ENCODE measurements around the gene MRLN. TPM values are rescaled to one million over a fixed set of nuclear protein-coding genes. Genes with fewer than 3 reads are reported as not detected.
"Not testable (repeated sequence)": the region's sequence is repeated elsewhere in the genome, so short reads cannot be mapped to it uniquely, and the experiment has no call there.

The MRLN gene
- total RNA-seq, 4 donors from 2014 or later: not detected

DNA sequence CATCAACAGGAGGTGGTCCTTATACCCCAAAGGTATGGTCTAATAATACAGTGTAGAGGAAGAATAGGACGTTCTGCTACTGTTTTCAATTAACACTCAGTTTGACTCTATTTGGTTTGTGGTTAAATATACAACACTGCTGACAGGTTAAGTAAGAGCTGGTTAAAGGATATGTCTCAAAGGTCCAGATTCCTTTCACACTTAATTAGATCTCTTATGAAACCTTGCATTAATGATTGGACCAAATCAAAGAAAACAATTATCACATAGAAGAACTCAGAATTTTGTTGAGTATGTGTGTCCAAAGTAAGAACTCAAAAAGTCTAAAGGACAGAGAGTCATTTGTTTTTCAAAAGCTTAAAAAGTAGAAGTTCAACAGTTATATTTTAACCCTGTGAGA is 18.0 kb downstream of the MRLN start:
- Histone ChIP-seq H3K9me3 (no peaks in the 10 kb centered on the region), H3K27ac (no peak overlapping the region), H3K36me3 (no peaks in the 10 kb centered on the region), H3K4me1 (no peaks in the 10 kb centered on the region), H3K4me3 (no peak overlapping the region), H3K27me3 (no peaks in the 10 kb centered on the region)
- intact Hi-C loops (cut with DNase I): no loop called here
- TF ChIP-seq POLR2A (IDR thresholded peaks at IDR 0.05): no peak
- TF ChIP-seq, protein P1, sequence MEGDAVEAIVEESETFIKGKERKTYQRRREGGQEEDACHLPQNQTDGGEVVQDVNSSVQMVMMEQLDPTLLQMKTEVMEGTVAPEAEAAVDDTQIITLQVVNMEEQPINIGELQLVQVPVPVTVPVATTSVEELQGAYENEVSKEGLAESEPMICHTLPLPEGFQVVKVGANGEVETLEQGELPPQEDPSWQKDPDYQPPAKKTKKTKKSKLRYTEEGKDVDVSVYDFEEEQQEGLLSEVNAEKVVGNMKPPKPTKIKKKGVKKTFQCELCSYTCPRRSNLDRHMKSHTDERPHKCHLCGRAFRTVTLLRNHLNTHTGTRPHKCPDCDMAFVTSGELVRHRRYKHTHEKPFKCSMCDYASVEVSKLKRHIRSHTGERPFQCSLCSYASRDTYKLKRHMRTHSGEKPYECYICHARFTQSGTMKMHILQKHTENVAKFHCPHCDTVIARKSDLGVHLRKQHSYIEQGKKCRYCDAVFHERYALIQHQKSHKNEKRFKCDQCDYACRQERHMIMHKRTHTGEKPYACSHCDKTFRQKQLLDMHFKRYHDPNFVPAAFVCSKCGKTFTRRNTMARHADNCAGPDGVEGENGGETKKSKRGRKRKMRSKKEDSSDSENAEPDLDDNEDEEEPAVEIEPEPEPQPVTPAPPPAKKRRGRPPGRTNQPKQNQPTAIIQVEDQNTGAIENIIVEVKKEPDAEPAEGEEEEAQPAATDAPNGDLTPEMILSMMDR (IDR thresholded peaks at IDR 0.05): no peak
- DNase-seq: no peak
- 43 to 48% methylated on average over 1 of the region's 1 CpG for WGBS, 2 donors

DNA sequence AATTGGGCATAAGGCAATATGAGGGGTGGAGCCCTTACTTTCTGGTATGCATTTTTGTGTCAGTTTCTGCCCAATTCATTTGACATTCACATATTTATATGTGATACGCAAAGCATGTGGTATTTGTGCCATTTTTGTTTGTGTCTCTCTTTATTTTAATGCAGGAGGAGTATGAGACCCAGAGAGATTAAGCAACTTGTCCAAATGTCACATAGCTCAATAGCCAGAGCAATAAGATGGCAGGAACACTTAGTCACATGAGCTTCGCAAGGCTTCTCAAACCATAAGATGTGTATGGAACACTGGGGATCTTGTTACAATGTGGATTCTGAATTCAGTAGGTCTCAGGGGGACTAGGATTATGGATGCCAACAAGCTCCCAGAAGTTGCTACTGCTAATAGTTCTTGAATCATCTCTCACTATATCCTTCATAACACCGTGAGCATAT is 19.2 kb downstream of the MRLN start:
- H3K27me3 ChIP-seq: no peaks in the 10 kb centered on the region
- WGBS, 2 donors: 63 to 83% methylated on average over 3 of the region's 3 CpGs
- DNase-seq: no peak
- no peak overlapping the region for H3K4me3 ChIP-seq
- intact Hi-C loops (cut with DNase I): no loop called here
- no peaks in the 10 kb centered on the region for H3K9me3 ChIP-seq
- no peaks in the 10 kb centered on the region for H3K4me1 ChIP-seq
- no peak for TF ChIP-seq POLR2A (IDR thresholded peaks at IDR 0.05)
- TF ChIP-seq, protein P1 (IDR thresholded peaks at IDR 0.05): no peak
- H3K27ac ChIP-seq: no peak overlapping the region
- H3K36me3 ChIP-seq: no peaks in the 10 kb centered on the region

DNA sequence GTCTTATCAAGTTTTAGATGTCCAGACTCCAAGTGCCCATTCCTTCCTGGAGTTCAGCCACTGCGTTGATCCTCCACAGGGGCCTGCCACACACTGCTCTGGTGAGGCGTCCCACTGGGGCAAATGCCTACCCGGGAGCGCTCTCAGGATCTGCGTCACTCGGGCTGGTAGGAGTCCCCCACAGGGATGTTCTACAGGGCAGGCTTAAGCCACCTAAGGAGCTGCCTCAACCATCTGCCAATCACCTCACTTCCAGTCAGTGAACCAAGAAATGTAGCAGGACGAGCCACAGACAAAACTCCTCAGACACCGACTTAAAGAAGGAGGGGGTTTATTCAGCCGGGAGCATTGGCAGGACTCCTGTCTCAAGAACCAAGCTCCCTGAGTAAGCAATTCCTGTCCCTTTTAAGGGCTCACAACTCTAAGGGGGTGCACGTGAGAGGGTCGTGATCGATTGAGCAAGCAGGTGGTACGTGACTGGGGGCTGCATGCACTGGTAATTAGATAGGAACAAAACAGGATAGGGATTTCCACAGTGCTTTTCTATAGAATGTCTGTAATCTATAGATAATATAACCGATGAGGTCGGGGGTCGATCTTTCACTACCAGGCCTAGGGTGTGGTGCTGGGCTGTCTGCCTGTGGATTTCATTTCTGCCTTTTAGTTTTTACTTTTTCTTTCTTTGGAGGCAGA is 19.8 kb downstream of the MRLN start:
- H3K4me1 ChIP-seq; H3K4me3 ChIP-seq; H3K36me3 ChIP-seq; H3K27ac ChIP-seq; H3K27me3 ChIP-seq; H3K9me3 ChIP-seq; intact Hi-C loops (cut with DNase I); DNase-seq: not testable (repeated sequence)
- 85 to 90% methylated on average over 8 to 9 of the region's 16 CpGs for WGBS, 2 donors

DNA sequence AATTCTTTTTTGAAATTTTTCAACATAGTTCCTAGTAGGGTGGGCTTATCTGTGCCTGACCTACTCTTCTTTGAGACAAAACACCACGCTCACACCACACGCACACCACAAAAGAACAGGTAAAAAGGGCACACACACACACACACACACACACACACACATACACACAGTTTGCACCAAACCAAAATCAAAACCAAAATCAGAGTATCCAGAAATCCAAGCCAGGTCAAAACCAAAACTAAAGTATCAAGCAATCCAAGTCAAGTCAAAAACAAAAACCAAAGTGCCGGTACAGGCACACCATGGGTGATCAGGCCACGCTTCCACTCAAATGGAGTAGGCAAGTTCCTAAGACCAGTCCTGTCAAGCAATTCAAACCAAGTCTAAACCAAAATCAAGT is 20.4 kb downstream of the MRLN start:
- WGBS, 2 donors: 85 to 93% methylated on average over 4 of the region's 4 CpGs
- H3K27me3 ChIP-seq; H3K27ac ChIP-seq; intact Hi-C loops (cut with DNase I); H3K4me1 ChIP-seq; H3K9me3 ChIP-seq; H3K36me3 ChIP-seq; DNase-seq; H3K4me3 ChIP-seq: not testable (repeated sequence)

DNA sequence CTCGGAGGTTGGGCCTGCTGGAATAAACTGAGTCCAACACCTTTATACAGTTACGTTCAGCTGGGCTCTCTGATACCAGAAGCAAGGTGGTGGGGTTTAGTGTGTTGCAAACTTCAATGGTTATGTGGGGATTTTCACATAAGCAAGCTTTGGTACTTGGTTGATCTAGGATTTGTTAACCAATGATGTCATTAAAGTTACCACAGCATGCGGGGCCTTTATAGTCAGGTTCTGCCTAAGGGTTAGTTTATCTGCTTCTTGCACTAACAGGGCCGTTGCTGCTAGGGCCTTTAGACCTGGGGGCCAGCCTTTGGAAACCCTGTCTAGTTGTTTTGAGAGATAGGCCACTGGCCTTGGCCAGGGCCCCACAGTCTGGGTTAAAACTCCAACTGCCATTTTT is 24.1 kb downstream of the MRLN start:
- H3K4me1 ChIP-seq; H3K27ac ChIP-seq; intact Hi-C loops (cut with DNase I); H3K9me3 ChIP-seq; H3K27me3 ChIP-seq; H3K36me3 ChIP-seq; H3K4me3 ChIP-seq; DNase-seq: not testable (repeated sequence)
- 79 to 85% methylated on average over 4 of the region's 4 CpGs for WGBS, 2 donors

DNA sequence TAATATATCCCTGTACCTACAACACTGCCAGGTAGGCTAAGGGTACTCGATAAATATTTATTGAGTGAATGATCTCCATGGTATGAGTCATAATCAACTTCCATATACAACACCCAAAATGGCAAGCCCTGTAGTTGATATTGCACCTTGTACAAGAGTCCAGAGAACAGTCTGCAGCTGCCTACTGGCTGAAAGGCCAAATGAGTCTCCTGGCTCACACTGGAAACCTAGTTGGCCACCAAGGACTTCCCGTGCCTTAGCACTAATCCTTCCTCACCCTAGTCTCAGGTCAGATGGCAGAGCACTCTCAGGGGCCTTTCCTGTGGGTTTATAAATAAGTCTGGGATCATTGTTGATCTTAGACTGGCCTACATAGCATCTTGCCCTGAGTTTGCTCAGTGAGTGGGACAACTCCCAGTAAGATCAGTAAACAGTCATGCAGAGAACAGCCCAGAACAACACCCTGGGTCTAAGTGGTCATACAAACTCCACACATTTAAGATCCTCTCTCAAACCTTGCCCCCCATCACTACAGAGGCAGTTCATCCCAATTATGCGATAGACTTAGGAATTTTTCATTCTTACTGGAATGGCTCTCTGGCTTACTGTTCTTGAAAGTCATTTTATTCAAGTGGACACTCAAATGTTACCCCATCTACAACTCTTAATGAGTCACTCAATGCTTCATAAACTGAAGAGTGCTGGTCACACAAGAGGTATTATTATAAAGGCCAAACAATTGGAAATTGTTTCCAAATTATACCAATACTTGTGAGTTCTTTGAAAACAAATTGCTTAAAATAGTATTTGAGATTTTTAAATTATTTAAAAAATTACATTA is 28.9 kb downstream of the MRLN start:
- H3K27ac ChIP-seq: no peak overlapping the region
- intact Hi-C loops (cut with DNase I): no loop called here
- H3K4me3 ChIP-seq: no peak overlapping the region
- 76 to 90% methylated on average over 2 to 3 of the region's 3 CpGs for WGBS, 2 donors
- TF ChIP-seq POLR2A (IDR thresholded peaks at IDR 0.05): no peak
- TF ChIP-seq, protein P1 (IDR thresholded peaks at IDR 0.05): no peak
- H3K4me1 ChIP-seq: no peaks in the 10 kb centered on the region
- no peaks in the 10 kb centered on the region for H3K27me3 ChIP-seq
- no peaks in the 10 kb centered on the region for H3K9me3 ChIP-seq
- no peaks in the 10 kb centered on the region for H3K36me3 ChIP-seq
- DNase-seq: no peak

Data from esophagus squamous epithelium (tissue), 5 donors.